Endothelial cell of umbilical vein (primary cell): Measurements from ENCODE around the gene VPS37C.

Source experiments
- CTCF ChIP-seq, 2 donors: IDR thresholded peaks; 1 replicate in 1 of 2; 2 replicates in 1 of 2; pipeline ENCODE4 v1.5.1; 2011; ENCODE audit warnings: low read length in 2 of 2, mild to moderate bottlenecking in 2 of 2, moderate library complexity in 2 of 2, control low read depth in 1 of 2, inconsistent platforms in 1 of 2, low read depth in 1 of 2; ENCODE audit not compliant: insufficient read depth in 1 of 2; ENCODE audit errors: extremely low read depth in 1 of 2
- EZH2 ChIP-seq: IDR thresholded peaks from 2 replicates; pipeline ENCODE4 v1.6.1; 2012; ENCODE audit warnings: borderline replicate concordance, low read depth, mild to moderate bottlenecking, moderate library complexity, low read length, inconsistent platforms; ENCODE audit not compliant: severe bottlenecking
- FOS ChIP-seq: IDR thresholded peaks from 2 replicates; pipeline ENCODE4 v1.6.1; 2011; ENCODE audit warnings: mild to moderate bottlenecking, low read length, moderate library complexity, borderline replicate concordance; ENCODE audit not compliant: insufficient read depth
- GATA2 ChIP-seq: IDR thresholded peaks from 2 replicates; pipeline ENCODE4 v1.7.0; 2011; ENCODE audit warnings: low read depth, mild to moderate bottlenecking, moderate library complexity, mixed read lengths, low read length; ENCODE audit not compliant: insufficient read length, insufficient read depth
- JUN ChIP-seq: IDR thresholded peaks from 2 replicates; pipeline ENCODE4 v1.6.1; 2011; ENCODE audit warnings: borderline replicate concordance, low read depth; ENCODE audit not compliant: insufficient read length, insufficient read depth
- MAX ChIP-seq: IDR thresholded peaks from 2 replicates; pipeline ENCODE4 v1.6.1; 2011; ENCODE audit not compliant: insufficient read depth, insufficient read length
- MYC ChIP-seq: IDR thresholded peaks from one replicate; pipeline ENCODE4 v1.6.1; 2011; ENCODE audit warnings: mild to moderate bottlenecking, low read depth, low read length
- POLR2A ChIP-seq: IDR thresholded peaks from 2 replicates; pipeline ENCODE4 v1.6.1; 2012; ENCODE audit warnings: low read depth, mild to moderate bottlenecking, control low read depth, low read length
- POLR2AphosphoS5 ChIP-seq: IDR thresholded peaks from 2 replicates; pipeline ENCODE4 v1.6.1; 2012; ENCODE audit warnings: low read depth, mild to moderate bottlenecking, control low read depth, low read length, moderate library complexity; ENCODE audit not compliant: insufficient read depth

GRCh38 chr11:61108847-61109585 lies 52.2 kb downstream of the VPS37C start:
- TF ChIP-seq MYC = no peak
- TF ChIP-seq POLR2A = no peak
- TF ChIP-seq CTCF (IDR thresholded peaks at IDR 0.05; ENCODE audit: extremely low read depth in 1 of 2, insufficient read depth in 1 of 2, low read depth in 1 of 2, low read length in 2 of 2) = no peak
- no peak for TF ChIP-seq POLR2AphosphoS5
- no peak for TF ChIP-seq EZH2
- no peak for TF ChIP-seq FOS
- no peak for TF ChIP-seq GATA2
- TF ChIP-seq MAX = no peak
- no peak for TF ChIP-seq JUN
